ENCODE measurements around the gene KIF2A. TPM values are rescaled to one million over a fixed set of nuclear protein-coding genes. Genes with fewer than 3 reads are reported as not detected.

Gene KIF2A
- total RNA-seq, 2 donors from 2014 or later = 190 to 201 TPM

- Mint-ChIP-seq H3K9me3 (no peaks in the 10 kb centered on the region), H3K27me3 (no peaks in the 10 kb centered on the region), H3K4me1 (ENCODE audit: low read depth in 2 of 2) (peaks cover 50 to 73% of the 10 kb centered on the region in 2 donors), H3K4me3 (no peak overlapping the region), H3K27ac (peak overlapping the region; percentile 29 to 80), H3K36me3 (peaks cover 8% of the 10 kb centered on the region)
- ATAC-seq (no peak), DNase-seq (ENCODE audit: low spot score) (no peak)
Measured at GRCh38 chr5:62326302-62326701, 20.3 kb downstream of the KIF2A start.

GRCh38 chr5:62326702-62327101 lies 20.7 kb downstream of the KIF2A start:
- H3K27me3 Mint-ChIP-seq = no peaks in the 10 kb centered on the region
- ATAC-seq (no peak), DNase-seq (ENCODE audit: low spot score) (no peak)
- H3K9me3 Mint-ChIP-seq = no peaks in the 10 kb centered on the region
- H3K27ac Mint-ChIP-seq = peak overlapping the region; percentile 29 to 80
- H3K4me1 Mint-ChIP-seq (ENCODE audit: low read depth in 2 of 2) = peaks cover 46 to 69% of the 10 kb centered on the region in 2 donors
- peaks cover 5% of the 10 kb centered on the region for H3K36me3 Mint-ChIP-seq
- peak overlapping the region; percentile 4 for H3K4me3 Mint-ChIP-seq

- H3K9me3 Mint-ChIP-seq = no peaks in the 10 kb centered on the region
- H3K27ac Mint-ChIP-seq = peak overlapping the region; percentile 29 to 80
- H3K4me1 Mint-ChIP-seq (ENCODE audit: low read depth in 2 of 2) = peaks cover 43 to 65% of the 10 kb centered on the region in 2 donors
- peak overlapping the region; percentile 4 for H3K4me3 Mint-ChIP-seq
- H3K36me3 Mint-ChIP-seq = peaks cover 5% of the 10 kb centered on the region
- no peaks in the 10 kb centered on the region for H3K27me3 Mint-ChIP-seq
- DNase-seq (ENCODE audit: low spot score) = no peak
- no peak for ATAC-seq
Measured at GRCh38 chr5:62327138-62328053, 21.4 kb downstream of the KIF2A start.

- DNase-seq (ENCODE audit: low spot score) = no peak
- peak overlapping the region; percentile 29 to 85 for H3K27ac Mint-ChIP-seq
- H3K27me3 Mint-ChIP-seq = no peaks in the 10 kb centered on the region
- peaks cover 52 to 74% of the 10 kb centered on the region in 2 donors for H3K4me1 Mint-ChIP-seq (ENCODE audit: low read depth in 2 of 2)
- peak in 1 of 2 donors; percentile 41 for ATAC-seq
- H3K9me3 Mint-ChIP-seq = no peaks in the 10 kb centered on the region
- H3K4me3 Mint-ChIP-seq = peak overlapping the region; percentile 68
- H3K36me3 Mint-ChIP-seq = peaks cover 5% of the 10 kb centered on the region
Measured at GRCh38 chr5:62328772-62329491, 22.9 kb downstream of the KIF2A start.

- Mint-ChIP-seq H3K4me1 (ENCODE audit: low read depth in 2 of 2) (peaks cover 54 to 75% of the 10 kb centered on the region in 2 donors), H3K4me3 (peak overlapping the region; percentile 68), H3K36me3 (no peaks in the 10 kb centered on the region), H3K27me3 (no peaks in the 10 kb centered on the region), H3K27ac (peak overlapping the region; percentile 29 to 85), H3K9me3 (no peaks in the 10 kb centered on the region)
- ATAC-seq (peak; percentile 42 to 43), DNase-seq (ENCODE audit: low spot score) (no peak)
Measured at GRCh38 chr5:62330302-62330701, 24.3 kb downstream of the KIF2A start.

GRCh38 chr5:62331921-62332320 lies 25.9 kb downstream of the KIF2A start:
- H3K4me1 Mint-ChIP-seq (ENCODE audit: low read depth in 2 of 2) = peaks cover 53 to 69% of the 10 kb centered on the region in 2 donors
- H3K27me3 Mint-ChIP-seq = no peaks in the 10 kb centered on the region
- no peak overlapping the region for H3K27ac Mint-ChIP-seq
- no peaks in the 10 kb centered on the region for H3K9me3 Mint-ChIP-seq
- no peak overlapping the region for H3K4me3 Mint-ChIP-seq
- DNase-seq (ENCODE audit: low spot score) (no peak), ATAC-seq (no peak)
- no peaks in the 10 kb centered on the region for H3K36me3 Mint-ChIP-seq

- no peaks in the 10 kb centered on the region for H3K36me3 Mint-ChIP-seq
- peak overlapping the region in 1 of 2 donors; percentile 87 for H3K27ac Mint-ChIP-seq
- H3K27me3 Mint-ChIP-seq = no peaks in the 10 kb centered on the region
- no peak overlapping the region for H3K4me3 Mint-ChIP-seq
- peak in 1 of 2 donors; percentile 15 for ATAC-seq
- peaks cover 46 to 62% of the 10 kb centered on the region in 2 donors for H3K4me1 Mint-ChIP-seq (ENCODE audit: low read depth in 2 of 2)
- no peaks in the 10 kb centered on the region for H3K9me3 Mint-ChIP-seq
- DNase-seq (ENCODE audit: low spot score) = no peak
Measured at GRCh38 chr5:62333250-62333794, 27.3 kb downstream of the KIF2A start.

- H3K27ac Mint-ChIP-seq = peak overlapping the region in 1 of 2 donors; percentile 87
- no peaks in the 10 kb centered on the region for H3K27me3 Mint-ChIP-seq
- peaks cover 44 to 59% of the 10 kb centered on the region in 2 donors for H3K4me1 Mint-ChIP-seq (ENCODE audit: low read depth in 2 of 2)
- ATAC-seq = peak in 1 of 2 donors; percentile 20
- DNase-seq (ENCODE audit: low spot score) = no peak
- no peaks in the 10 kb centered on the region for H3K9me3 Mint-ChIP-seq
- no peaks in the 10 kb centered on the region for H3K36me3 Mint-ChIP-seq
- no peak overlapping the region for H3K4me3 Mint-ChIP-seq
Measured at GRCh38 chr5:62334082-62334481, 28.1 kb downstream of the KIF2A start.

- H3K4me1 Mint-ChIP-seq (ENCODE audit: low read depth in 2 of 2) = peaks cover 48 to 58% of the 10 kb centered on the region in 2 donors
- H3K27ac Mint-ChIP-seq = no peak overlapping the region
- DNase-seq (ENCODE audit: low spot score) (no peak), ATAC-seq (no peak)
- peaks cover 8% of the 10 kb centered on the region for H3K36me3 Mint-ChIP-seq
- H3K4me3 Mint-ChIP-seq = no peak overlapping the region
- no peaks in the 10 kb centered on the region for H3K27me3 Mint-ChIP-seq
- peaks cover 3% of the 10 kb centered on the region for H3K9me3 Mint-ChIP-seq
Measured at GRCh38 chr5:62340392-62340791, 34.4 kb downstream of the KIF2A start.

GRCh38 chr5:62340979-62341378 lies 35.0 kb downstream of the KIF2A start:
- H3K27ac Mint-ChIP-seq = peak overlapping the region; percentile 54 to 88
- peaks cover 8% of the 10 kb centered on the region for H3K36me3 Mint-ChIP-seq
- no peak for ATAC-seq
- peaks cover 3% of the 10 kb centered on the region for H3K9me3 Mint-ChIP-seq
- H3K4me3 Mint-ChIP-seq = peak overlapping the region; percentile 71
- H3K27me3 Mint-ChIP-seq = no peaks in the 10 kb centered on the region
- no peak for DNase-seq (ENCODE audit: low spot score)
- peaks cover 46 to 54% of the 10 kb centered on the region in 2 donors for H3K4me1 Mint-ChIP-seq (ENCODE audit: low read depth in 2 of 2)

GRCh38 chr5:62341783-62342475 lies 35.9 kb downstream of the KIF2A start:
- peaks cover 3% of the 10 kb centered on the region for H3K9me3 Mint-ChIP-seq
- no peaks in the 10 kb centered on the region for H3K27me3 Mint-ChIP-seq
- DNase-seq (ENCODE audit: low spot score) = no peak
- H3K4me1 Mint-ChIP-seq (ENCODE audit: low read depth in 2 of 2) = peaks cover 41 to 51% of the 10 kb centered on the region in 2 donors
- peak in 1 of 2 donors; percentile 70 for ATAC-seq
- H3K36me3 Mint-ChIP-seq = peaks cover 8% of the 10 kb centered on the region
- peak overlapping the region; percentile 71 for H3K4me3 Mint-ChIP-seq
- H3K27ac Mint-ChIP-seq = peak overlapping the region; percentile 54 to 88

- ATAC-seq (peak in 1 of 2 donors; percentile 23), DNase-seq (ENCODE audit: low spot score) (no peak)
- H3K27ac Mint-ChIP-seq = peak overlapping the region; percentile 54 to 88
- H3K36me3 Mint-ChIP-seq = peaks cover 8% of the 10 kb centered on the region
- peaks cover 3% of the 10 kb centered on the region for H3K9me3 Mint-ChIP-seq
- H3K27me3 Mint-ChIP-seq = no peaks in the 10 kb centered on the region
- H3K4me1 Mint-ChIP-seq (ENCODE audit: low read depth in 2 of 2) = peaks cover 43 to 52% of the 10 kb centered on the region in 2 donors
- H3K4me3 Mint-ChIP-seq = peak overlapping the region; percentile 71
Measured at GRCh38 chr5:62342476-62342837, 36.5 kb downstream of the KIF2A start.

- Mint-ChIP-seq H3K27ac (peak overlapping the region; percentile 53 to 72), H3K4me1 (ENCODE audit: low read depth in 2 of 2) (peaks cover 39 to 47% of the 10 kb centered on the region in 2 donors), H3K27me3 (no peaks in the 10 kb centered on the region), H3K9me3 (peaks cover 3% of the 10 kb centered on the region), H3K4me3 (no peak overlapping the region), H3K36me3 (peaks cover 8% of the 10 kb centered on the region)
- DNase-seq (ENCODE audit: low spot score) (no peak), ATAC-seq (no peak)
Measured at GRCh38 chr5:62343428-62343827, 37.4 kb downstream of the KIF2A start.
